Liver (tissue), 9 donors: Measurements from ENCODE around the gene DOCK9. TPM values are rescaled to one million over a fixed set of nuclear protein-coding genes. Genes with fewer than 3 reads are reported as not detected.

Source experiments
- DNase-seq: peaks from one replicate; pipeline ENCODE4 v3.0.0-alpha.2; 2017; ENCODE audit warnings: low spot score
- H3K27ac ChIP-seq, 2 donors: one replicate each; pipeline ENCODE4 v1.7.0; 2013; ENCODE audit warnings: inconsistent platforms in 2 of 2, low read length in 2 of 2, control low read depth in 1 of 2, low read depth in 1 of 2, mild to moderate bottlenecking in 1 of 2
- H3K27me3 ChIP-seq, 4 donors: one replicate each; pipeline versions ENCODE4 v1.6.1 to v1.7.0; 2013; ENCODE audit warnings: low read length in 3 of 4, inconsistent platforms in 1 of 4, mild to moderate bottlenecking in 1 of 4, moderate library complexity in 1 of 4; ENCODE audit not compliant: control insufficient read depth in 4 of 4, insufficient read depth in 4 of 4
- H3K36me3 ChIP-seq, 4 donors: one replicate each; pipeline versions ENCODE4 v1.6.1 to v1.7.0; 2013; ENCODE audit warnings: low read length in 3 of 4, mild to moderate bottlenecking in 3 of 4, low read depth in 1 of 4, moderate library complexity in 1 of 4; ENCODE audit not compliant: control insufficient read depth in 4 of 4, insufficient read depth in 3 of 4
- H3K4me1 ChIP-seq, 4 donors: one replicate each; pipeline versions ENCODE4 v1.6.1 to v1.7.0; 2013; ENCODE audit warnings: low read length in 3 of 4, mild to moderate bottlenecking in 3 of 4, moderate library complexity in 1 of 4; ENCODE audit not compliant: control insufficient read depth in 4 of 4, insufficient read depth in 4 of 4
- H3K4me3 ChIP-seq, 3 donors: one replicate each; pipeline versions ENCODE4 v1.6.1 to v1.7.0; 2013; ENCODE audit warnings: low read length in 3 of 3, control low read depth in 1 of 3, low read depth in 1 of 3, mild to moderate bottlenecking in 1 of 3
- H3K9ac ChIP-seq, 2 donors: one replicate each; pipeline ENCODE4 v1.7.0; 2013; ENCODE audit warnings: low read length in 2 of 2, mild to moderate bottlenecking in 2 of 2, moderate library complexity in 2 of 2, control low read depth in 1 of 2, low read depth in 1 of 2
- H3K9me3 ChIP-seq, 4 donors: one replicate each; pipeline versions ENCODE4 v1.6.1 to v1.7.0; 2013; ENCODE audit warnings: low read length in 3 of 4; ENCODE audit not compliant: control insufficient read depth in 4 of 4
- ATF3 ChIP-seq: IDR thresholded peaks from 2 replicates; pipeline ENCODE4 v1.6.1; 2016; ENCODE audit warnings: antibody characterized with exemption
- CTCF ChIP-seq: fragments of 150-350 bp; IDR thresholded peaks from 2 replicates; pipeline ENCODE4 v1.5.1; 2017; ENCODE audit warnings: improper control_type of control experiment, low read depth, low read length; ENCODE audit not compliant: missing input control
- EGR1 ChIP-seq, 2 donors: IDR thresholded peaks; 2 replicates each; pipeline ENCODE4 v1.6.1; 2016 to 2018; ENCODE audit warnings: antibody characterized with exemption in 2 of 2, low read depth in 2 of 2
- FOXA1 ChIP-seq: IDR thresholded peaks from 2 replicates; pipeline ENCODE4 v1.6.1; 2016; ENCODE audit warnings: antibody characterized with exemption
- FOXA2 ChIP-seq: IDR thresholded peaks from 2 replicates; pipeline ENCODE4 v1.6.1; 2016; ENCODE audit warnings: antibody characterized with exemption
- GABPA ChIP-seq, 2 donors: IDR thresholded peaks in 1 of 2; conservative IDR thresholded peaks in 1 of 2; 2 replicates each; pipeline ENCODE4 v1.6.1; 2016; ENCODE audit warnings: antibody characterized with exemption in 2 of 2, mild to moderate bottlenecking in 1 of 2, moderate library complexity in 1 of 2
- HNF4A ChIP-seq, 2 donors: conservative IDR thresholded peaks; 2 replicates each; pipeline ENCODE4 v1.6.1; 2016; ENCODE audit warnings: antibody characterized with exemption in 2 of 2, mild to moderate bottlenecking in 2 of 2
- HNF4G ChIP-seq: IDR thresholded peaks from 2 replicates; pipeline ENCODE4 v1.6.1; 2016; ENCODE audit warnings: antibody characterized with exemption
- JUND ChIP-seq, 2 donors: IDR thresholded peaks; 2 replicates each; pipeline ENCODE4 v1.6.1; 2016; ENCODE audit warnings: antibody characterized with exemption in 2 of 2
- NR2F2 ChIP-seq: IDR thresholded peaks from 2 replicates; pipeline ENCODE4 v1.6.1; 2016; ENCODE audit warnings: antibody characterized with exemption
- RAD21 ChIP-seq, 2 donors: IDR thresholded peaks; 2 replicates each; pipeline ENCODE4 v1.6.1; 2016; ENCODE audit warnings: antibody characterized with exemption in 2 of 2, mild to moderate bottlenecking in 2 of 2
- RXRA ChIP-seq, 2 donors: IDR thresholded peaks; 2 replicates each; pipeline ENCODE4 v1.6.1; 2017 to 2018; ENCODE audit warnings: antibody characterized with exemption in 2 of 2, mild to moderate bottlenecking in 1 of 2
- SP1 ChIP-seq: IDR thresholded peaks from 2 replicates; pipeline ENCODE4 v1.6.1; 2018; ENCODE audit warnings: antibody characterized with exemption, mild to moderate bottlenecking
- TAF1 ChIP-seq: conservative IDR thresholded peaks from 2 replicates; pipeline ENCODE4 v1.6.1; 2016; ENCODE audit warnings: antibody characterized with exemption, mild to moderate bottlenecking
- YY1 ChIP-seq: IDR thresholded peaks from 2 replicates; pipeline ENCODE4 v1.6.1; 2016; ENCODE audit warnings: antibody characterized with exemption, mild to moderate bottlenecking
- whole genome bisulfite sequencing: extraction: QIAGEN DNeasy Blood & Tissue Kit; methylation state at CpG from one replicate; pipeline ENCODE4 v1.1.7; 2013; 5-methylcytosine and 5-hydroxymethylcytosine counted together
- polyA plus RNA-seq, 2 donors: library from polyadenylated mRNA; stranded (reverse) in 1 of 2; unstranded in 1 of 2; fragments of 200-250 nt in 1 of 2; fragments of >200 nt in 1 of 2; fragmentation: Nextera tagmentation in 1 of 2; extraction: Ambion mirVana in 1 of 2; gene quantifications; one replicate each; pipeline versions ENCODE4 v1.2.1 to v1.2.3, GENCODE V29; 2013 to 2015
- total RNA-seq, 2 donors: library from RNA; depleted of rRNA; stranded (reverse); fragments of >200 nt; gene quantifications; one replicate each; pipeline ENCODE4 v1.2.3, GENCODE V29; 2014
- TF ChIP-seq, protein P1 (sequence below): IDR thresholded peaks from 2 replicates; pipeline ENCODE4 v1.6.1; 2016; ENCODE audit warnings: antibody characterized with exemption
- TF ChIP-seq, protein P2 (sequence below): IDR thresholded peaks from 2 replicates; pipeline ENCODE4 v1.6.1; 2016; ENCODE audit warnings: antibody characterized with exemption, mild to moderate bottlenecking
- TF ChIP-seq, protein P3 (sequence below): IDR thresholded peaks from 2 replicates; pipeline ENCODE4 v1.6.1; 2016; ENCODE audit warnings: antibody characterized with exemption
- donor health status: healthy.
- donor health status: healthy.
- donor health status: healthy.
- donor health status: healthy.
- donor health status: healthy.

DOCK9 gene
- total and polyA plus RNA-seq, 4 donors, result 5.4 to 31.3 (median 10.6) TPM

- Histone ChIP-seq H3K4me1 (peaks cover 3 to 36% (median 21%) of the 10 kb centered on the region in 4 donors), H3K9me3 (no peaks in the 10 kb centered on the region), H3K36me3 (no peaks in the 10 kb centered on the region), H3K27me3 (no peaks in the 10 kb centered on the region), H3K4me3 (no peak overlapping the region), H3K9ac (no peak overlapping the region), H3K27ac (peak overlapping the region in 1 of 2 donors; percentile 33)
- no peak for TF ChIP-seq GABPA (IDR thresholded peaks at IDR 0.05 in 1 of 2, conservative IDR thresholded peaks at IDR 0.05 in 1 of 2)
- peak; percentile 36 for TF ChIP-seq FOXA1
- TF ChIP-seq TAF1, result no peak
- TF ChIP-seq HNF4A (conservative IDR thresholded peaks at IDR 0.05), result peak; percentile 92 to 93
- peak; percentile 73 to 85 for TF ChIP-seq RXRA (IDR thresholded peaks at IDR 0.05)
- TF ChIP-seq FOXA2, result peak; percentile 52
- TF ChIP-seq HNF4G, result peak; percentile 48
- TF ChIP-seq, protein P1, sequence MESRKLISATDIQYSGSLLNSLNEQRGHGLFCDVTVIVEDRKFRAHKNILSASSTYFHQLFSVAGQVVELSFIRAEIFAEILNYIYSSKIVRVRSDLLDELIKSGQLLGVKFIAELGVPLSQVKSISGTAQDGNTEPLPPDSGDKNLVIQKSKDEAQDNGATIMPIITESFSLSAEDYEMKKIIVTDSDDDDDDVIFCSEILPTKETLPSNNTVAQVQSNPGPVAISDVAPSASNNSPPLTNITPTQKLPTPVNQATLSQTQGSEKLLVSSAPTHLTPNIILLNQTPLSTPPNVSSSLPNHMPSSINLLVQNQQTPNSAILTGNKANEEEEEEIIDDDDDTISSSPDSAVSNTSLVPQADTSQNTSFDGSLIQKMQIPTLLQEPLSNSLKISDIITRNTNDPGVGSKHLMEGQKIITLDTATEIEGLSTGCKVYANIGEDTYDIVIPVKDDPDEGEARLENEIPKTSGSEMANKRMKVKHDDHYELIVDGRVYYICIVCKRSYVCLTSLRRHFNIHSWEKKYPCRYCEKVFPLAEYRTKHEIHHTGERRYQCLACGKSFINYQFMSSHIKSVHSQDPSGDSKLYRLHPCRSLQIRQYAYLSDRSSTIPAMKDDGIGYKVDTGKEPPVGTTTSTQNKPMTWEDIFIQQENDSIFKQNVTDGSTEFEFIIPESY, result no peak
- TF ChIP-seq CTCF, result no peak
- peak; percentile 14 for TF ChIP-seq YY1
- no peak for TF ChIP-seq EGR1 (IDR thresholded peaks at IDR 0.05; ENCODE audit: low read depth in 2 of 2)
- peak in 1 of 2 donors; percentile 47 for TF ChIP-seq JUND (IDR thresholded peaks at IDR 0.05)
- TF ChIP-seq, protein P2, sequence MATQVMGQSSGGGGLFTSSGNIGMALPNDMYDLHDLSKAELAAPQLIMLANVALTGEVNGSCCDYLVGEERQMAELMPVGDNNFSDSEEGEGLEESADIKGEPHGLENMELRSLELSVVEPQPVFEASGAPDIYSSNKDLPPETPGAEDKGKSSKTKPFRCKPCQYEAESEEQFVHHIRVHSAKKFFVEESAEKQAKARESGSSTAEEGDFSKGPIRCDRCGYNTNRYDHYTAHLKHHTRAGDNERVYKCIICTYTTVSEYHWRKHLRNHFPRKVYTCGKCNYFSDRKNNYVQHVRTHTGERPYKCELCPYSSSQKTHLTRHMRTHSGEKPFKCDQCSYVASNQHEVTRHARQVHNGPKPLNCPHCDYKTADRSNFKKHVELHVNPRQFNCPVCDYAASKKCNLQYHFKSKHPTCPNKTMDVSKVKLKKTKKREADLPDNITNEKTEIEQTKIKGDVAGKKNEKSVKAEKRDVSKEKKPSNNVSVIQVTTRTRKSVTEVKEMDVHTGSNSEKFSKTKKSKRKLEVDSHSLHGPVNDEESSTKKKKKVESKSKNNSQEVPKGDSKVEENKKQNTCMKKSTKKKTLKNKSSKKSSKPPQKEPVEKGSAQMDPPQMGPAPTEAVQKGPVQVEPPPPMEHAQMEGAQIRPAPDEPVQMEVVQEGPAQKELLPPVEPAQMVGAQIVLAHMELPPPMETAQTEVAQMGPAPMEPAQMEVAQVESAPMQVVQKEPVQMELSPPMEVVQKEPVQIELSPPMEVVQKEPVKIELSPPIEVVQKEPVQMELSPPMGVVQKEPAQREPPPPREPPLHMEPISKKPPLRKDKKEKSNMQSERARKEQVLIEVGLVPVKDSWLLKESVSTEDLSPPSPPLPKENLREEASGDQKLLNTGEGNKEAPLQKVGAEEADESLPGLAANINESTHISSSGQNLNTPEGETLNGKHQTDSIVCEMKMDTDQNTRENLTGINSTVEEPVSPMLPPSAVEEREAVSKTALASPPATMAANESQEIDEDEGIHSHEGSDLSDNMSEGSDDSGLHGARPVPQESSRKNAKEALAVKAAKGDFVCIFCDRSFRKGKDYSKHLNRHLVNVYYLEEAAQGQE, result peak; percentile 27
- TF ChIP-seq, protein P3, sequence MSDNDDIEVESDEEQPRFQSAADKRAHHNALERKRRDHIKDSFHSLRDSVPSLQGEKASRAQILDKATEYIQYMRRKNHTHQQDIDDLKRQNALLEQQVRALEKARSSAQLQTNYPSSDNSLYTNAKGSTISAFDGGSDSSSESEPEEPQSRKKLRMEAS, result peak; percentile 43
- TF ChIP-seq SP1, result peak; percentile 35
- TF ChIP-seq NR2F2, result no peak
- no peak for TF ChIP-seq ATF3
- TF ChIP-seq RAD21 (IDR thresholded peaks at IDR 0.05), result peak in 1 of 2 donors; percentile 32
- no peak for DNase-seq
- 39% methylated on average over 9 of the region's 9 CpGs for WGBS
These were observed 222.1 kb downstream of the DOCK9 start for GRCh38 chr13:98755729-98756128.
